OCI-LY7 (cell line): ENCODE data around the gene WNT4.

Experiments
- CTCF ChIP-seq: fragments of 200-600 bp; sonication (generic); conservative IDR thresholded peaks from 2 replicates; pipeline ENCODE4 v1.5.1; 2014; ENCODE audit warnings: mild to moderate bottlenecking, antibody characterized with exemption, low read length, moderate library complexity, mixed read lengths
- EZH2phosphoT487 ChIP-seq: fragments of 200-600 bp; sonication (generic); IDR thresholded peaks from 2 replicates; pipeline ENCODE4 v1.6.1; 2018; ENCODE audit warnings: low read depth, borderline replicate concordance, mild to moderate bottlenecking, mixed run types, antibody characterized with exemption, low read length, moderate library complexity, mixed read lengths

GRCh38 chr1:22075718-22076117 lies 67.2 kb downstream of the WNT4 start:
- no peak for TF ChIP-seq CTCF
- TF ChIP-seq EZH2phosphoT487 = no peak
